HG03108 (cell line): ENCODE data around the gene POU3F3.

Source experiments
- ATAC-seq: cut with Tn5 transposase; IDR thresholded peaks from one replicate; pipeline ENCODE4 v1.9.1; 2021; ENCODE audit warnings: moderate library complexity; ENCODE audit not compliant: unreplicated experiment

Gene POU3F3

GRCh38 chr2:104859766-104860450 lies 6.0 kb downstream of the POU3F3 start:
- ATAC-seq = no peak

DNA sequence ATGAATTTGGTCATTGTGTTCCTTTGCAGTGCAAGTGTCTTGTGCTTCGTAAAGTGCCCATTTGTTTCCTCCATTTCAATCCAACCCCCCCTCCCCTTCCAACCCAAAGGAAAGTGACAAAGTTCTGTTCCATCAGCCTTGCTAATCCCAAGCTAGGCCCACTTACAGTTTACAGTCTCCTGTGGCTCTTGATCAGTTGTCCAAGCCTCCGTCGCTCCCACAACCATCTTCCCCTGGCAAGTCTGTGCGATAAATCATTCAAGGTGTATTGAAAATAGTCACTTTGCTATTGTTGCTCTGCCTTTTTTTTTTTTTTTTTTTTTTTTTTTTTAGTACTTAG lies 6.5 kb downstream of the POU3F3 start:
- ATAC-seq = no peak

DNA sequence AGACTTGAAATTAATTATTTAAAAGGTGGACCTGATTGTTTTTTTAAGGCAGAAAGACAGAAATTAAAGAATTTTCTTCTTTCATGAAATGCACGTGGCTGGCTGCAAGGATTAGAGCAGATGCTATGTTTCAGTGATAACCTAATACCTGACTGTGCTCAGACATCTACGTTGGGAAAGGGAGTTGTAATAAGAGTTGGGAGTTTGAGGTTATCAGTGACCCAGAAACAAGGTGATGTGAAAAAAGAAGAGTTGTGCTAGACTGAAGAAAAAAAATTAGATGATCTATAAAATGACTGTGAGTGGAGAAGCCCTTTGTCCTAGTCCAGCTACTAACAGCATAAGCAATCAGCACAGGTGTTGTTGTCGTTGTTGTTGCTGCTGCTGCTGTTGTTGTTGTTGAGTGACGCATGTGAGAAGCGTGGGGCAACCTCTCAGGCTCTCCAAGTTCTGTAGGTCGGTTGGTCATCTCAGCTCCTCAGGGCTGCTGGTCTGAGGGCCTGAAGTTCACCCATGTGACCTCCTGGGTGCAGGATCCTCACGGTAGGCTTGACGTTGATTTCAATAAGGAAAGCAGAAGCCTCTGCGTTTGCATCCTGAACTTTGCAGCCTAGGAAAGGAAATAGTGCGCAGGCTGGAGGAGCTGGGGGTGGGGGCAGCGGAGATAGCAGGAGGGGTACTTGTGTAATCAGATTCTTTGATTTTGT lies 7.6 kb downstream of the POU3F3 start:
- no peak for ATAC-seq

GRCh38 chr2:104862058-104862941 lies 8.4 kb downstream of the POU3F3 start:
- no peak for ATAC-seq

- no peak for ATAC-seq
Measured at GRCh38 chr2:104863146-104863467, 9.2 kb downstream of the POU3F3 start.

DNA sequence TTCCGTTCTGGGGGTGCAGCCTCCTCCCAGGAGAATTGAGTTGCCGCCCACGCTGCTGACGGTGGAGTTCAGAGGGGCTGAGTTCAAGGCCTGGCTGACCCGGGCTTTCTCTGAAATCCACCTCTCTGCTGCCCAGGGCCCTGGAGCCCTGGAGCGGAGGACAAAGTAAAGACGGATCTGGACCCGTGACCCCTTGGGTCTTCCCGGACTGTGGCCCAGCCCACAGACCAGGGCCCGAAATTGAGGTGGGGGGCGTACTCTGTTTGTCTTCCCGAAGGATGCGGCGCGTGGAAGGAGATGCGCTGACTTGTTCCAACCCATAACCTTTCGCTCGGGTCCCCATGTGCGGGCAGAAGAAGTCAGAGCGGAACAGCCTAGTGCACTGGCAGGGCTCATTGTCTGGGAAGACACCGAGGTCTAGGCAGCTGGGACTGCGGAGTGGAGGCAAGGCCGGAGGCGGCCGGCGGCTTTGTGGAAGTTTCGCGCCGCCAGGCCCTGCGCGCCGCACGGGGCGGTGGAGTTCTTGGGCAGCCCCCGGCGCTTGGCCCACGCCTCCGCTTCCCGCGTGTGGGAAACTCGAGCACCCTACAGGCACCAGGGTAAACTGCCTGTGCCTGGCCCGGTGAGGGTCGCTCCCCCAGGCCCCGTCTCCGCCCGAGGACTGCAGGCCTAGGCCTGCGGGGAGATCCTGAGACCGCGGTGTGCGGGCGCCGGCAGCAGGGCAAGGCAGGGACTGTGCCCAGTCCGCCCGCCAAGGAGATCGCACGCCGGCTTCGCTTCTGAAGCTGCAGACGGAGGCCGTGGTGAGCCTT lies 9.8 kb downstream of the POU3F3 start:
- no peak for ATAC-seq

- no peak for ATAC-seq
Measured at GRCh38 chr2:104864280-104865095, 10.6 kb downstream of the POU3F3 start.

GRCh38 chr2:104865096-104865470 lies 11.2 kb downstream of the POU3F3 start:
- no peak for ATAC-seq

GRCh38 chr2:104866122-104866864 lies 12.4 kb downstream of the POU3F3 start:
- ATAC-seq = no peak

DNA sequence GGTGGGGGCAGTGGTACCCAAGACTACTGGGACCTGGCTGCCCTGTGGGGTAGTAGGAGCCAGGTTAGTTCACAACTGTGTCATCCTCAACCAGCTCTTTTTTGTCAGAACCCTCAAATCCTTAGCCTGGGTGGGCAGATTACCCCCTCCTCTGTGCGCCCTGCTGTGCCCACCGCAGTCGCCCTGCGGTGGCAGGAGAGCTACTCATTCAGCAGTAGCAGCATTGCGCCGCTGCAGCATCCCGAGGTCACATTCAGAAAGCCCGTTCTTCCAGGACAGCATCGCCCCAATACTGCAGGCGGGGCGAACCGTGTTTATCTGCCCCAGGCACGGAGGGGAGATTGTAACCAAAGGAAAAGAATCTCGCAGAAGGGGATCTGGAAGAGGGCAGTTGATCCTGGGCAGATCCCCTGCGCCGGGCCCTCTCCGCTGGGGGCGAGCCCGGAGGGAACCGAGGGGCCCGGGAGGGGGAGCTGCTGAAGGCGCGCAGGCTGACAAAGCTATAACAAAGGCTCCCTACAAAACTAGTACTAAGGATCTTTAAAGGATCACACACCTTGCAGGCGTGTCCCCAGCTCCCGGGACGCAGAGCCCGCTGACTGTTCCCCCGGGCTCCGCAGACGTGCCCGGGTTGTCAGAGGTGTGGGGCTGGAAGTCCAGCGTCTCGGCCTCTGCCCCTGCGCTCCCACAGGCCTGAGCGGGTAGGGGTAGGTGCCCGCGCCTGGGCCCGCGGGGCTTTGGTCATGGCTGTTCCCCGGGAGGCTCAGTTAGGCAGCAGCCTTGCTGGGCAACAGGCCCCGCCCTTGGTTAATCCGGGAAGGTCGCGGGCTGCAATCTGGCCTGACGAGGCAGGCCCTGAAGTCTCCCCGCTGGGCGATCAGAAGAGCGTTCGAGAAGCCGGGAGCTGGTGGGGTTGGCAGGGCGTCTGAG lies 13.2 kb downstream of the POU3F3 start:
- no peak for ATAC-seq

- no peak for ATAC-seq
Measured at GRCh38 chr2:104867813-104868504, 14.0 kb downstream of the POU3F3 start.

- ATAC-seq = no peak
Measured at GRCh38 chr2:104868505-104868866, 14.6 kb downstream of the POU3F3 start.

DNA sequence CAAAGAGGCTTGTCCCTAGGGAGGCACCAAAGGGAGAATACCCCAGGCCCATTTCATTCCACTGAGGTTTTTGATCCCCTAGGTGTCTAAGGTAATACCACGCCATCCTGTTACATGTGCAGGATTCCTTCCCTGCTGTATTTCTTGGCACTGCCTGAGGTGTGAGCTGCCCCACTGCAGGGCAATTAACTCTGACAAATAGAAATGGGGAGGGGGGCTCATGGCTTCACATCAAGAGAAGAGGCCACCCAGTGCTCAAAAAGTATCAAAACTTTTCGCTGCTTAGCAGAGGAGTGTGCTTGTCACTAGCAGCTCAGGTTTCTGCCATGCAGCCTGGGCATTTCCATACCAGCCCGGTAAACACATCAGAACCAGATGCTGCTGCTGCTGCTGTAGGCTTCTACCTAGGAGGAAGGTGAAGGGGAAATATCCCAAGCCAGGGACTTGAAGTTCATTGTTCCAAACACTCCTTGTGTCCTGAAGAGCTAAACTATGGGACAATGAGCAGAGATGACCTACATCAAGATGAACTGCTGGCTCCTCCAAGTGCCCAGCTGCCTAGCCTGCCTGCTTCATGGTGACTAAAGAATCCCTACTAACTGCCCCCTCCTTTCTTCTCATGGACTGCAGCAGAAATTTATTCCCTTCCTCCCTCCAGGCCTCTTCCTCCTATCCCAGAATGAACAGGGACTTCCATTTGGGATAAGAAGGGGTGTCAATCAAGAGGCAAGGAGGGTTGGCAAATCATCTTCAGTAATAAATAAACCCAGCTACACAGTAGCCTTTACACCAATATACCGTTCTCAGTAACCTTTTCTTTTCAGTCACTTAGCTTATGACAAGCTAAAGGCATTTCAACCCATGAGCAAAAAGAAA lies 16.4 kb downstream of the POU3F3 start:
- ATAC-seq = no peak

DNA sequence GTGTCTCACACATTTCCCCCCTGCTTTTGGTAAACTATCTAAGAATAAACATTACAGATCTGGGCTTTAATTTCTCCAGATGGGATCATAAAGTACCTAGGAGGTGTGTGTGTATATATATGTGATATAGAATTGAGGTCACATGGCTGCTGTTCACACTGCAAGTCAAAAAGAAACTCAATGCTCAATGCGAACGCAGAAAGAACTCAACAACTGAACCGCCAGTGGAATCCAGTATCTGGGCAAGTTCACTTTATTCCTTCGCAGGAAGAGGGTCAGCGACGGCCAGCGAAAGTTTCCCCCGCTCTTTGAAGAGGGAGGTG lies 17.7 kb downstream of the POU3F3 start:
- ATAC-seq = no peak

DNA sequence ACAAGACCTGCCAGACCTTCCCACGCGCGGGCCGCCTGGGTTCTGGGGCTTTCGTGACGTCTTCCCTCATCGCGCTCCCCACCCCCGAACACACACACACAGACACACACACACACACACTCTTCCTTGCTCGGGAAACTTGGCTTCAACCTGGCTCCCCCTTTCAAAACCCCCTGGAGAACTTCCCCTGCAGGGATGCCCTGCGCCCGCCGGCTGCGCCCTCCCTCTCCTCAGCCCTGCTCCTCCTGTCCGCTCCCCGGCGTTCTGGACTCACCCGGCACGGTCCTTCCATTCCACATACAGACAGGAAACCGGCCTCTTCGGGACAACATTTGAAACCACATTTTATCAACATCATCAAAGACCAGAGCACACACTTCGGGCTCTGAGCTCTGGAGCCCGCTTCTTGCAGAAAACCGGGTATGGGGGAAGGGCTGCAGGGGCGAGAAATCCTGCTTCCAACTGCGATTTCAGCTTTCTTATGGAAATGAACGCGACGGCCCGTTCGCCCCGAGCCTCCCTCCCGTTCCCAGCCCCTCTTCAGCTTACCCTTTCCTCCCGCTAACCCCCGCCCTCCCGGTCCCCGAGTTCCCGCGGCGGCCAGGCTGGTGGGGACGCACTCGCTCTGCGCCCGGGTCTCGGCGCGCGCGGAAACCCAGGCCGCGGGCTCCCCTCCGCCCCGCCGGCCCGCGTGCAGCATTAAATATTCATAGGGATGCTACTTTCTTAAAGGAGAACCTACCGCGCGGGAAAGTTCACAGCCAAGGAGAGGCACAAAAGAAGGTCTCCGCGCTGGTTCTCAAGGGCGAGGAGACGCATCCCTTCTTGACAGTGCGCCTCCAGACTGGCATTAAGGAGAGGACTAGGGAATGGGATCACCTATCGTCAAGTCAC lies 18.3 kb downstream of the POU3F3 start:
- no peak for ATAC-seq
